AG04449 (cell line): ENCODE results near the gene WDR35.
"Not testable (repeated sequence)": the region's sequence is repeated elsewhere in the genome, so short reads cannot be mapped to it uniquely, and the experiment has no call there.

Experiments used
- CTCF ChIA-PET: fragments of 350-600 bp; formaldehyde crosslinking; extraction: SDS; loops from one replicate; lab custom pipeline; 2021; ENCODE audit warnings: antibody characterized with exemption; lab: Yijun Ruan, JAX
- POLR2A ChIA-PET: fragments of 400-600, 350-600 bp; formaldehyde crosslinking; extraction: SDS; loops from one replicate; lab custom pipeline; 2020; ENCODE audit warnings: antibody characterized with exemption, inconsistent platforms; lab: Yijun Ruan, JAX
- DNase-seq: peaks from one replicate; pipeline ENCODE4 v3.0.0-alpha.2; 2010; ENCODE audit warnings: low read depth, low spot score
- H3K4me3 ChIP-seq: 2 replicates; pipeline ENCODE4 v1.5.1; 2011; ENCODE audit warnings: low read depth, mild to moderate bottlenecking, control low read depth, low read length
- CTCF ChIP-seq: IDR thresholded peaks from one replicate; pipeline ENCODE4 v1.5.1; 2011; ENCODE audit warnings: mild to moderate bottlenecking, moderate library complexity, low read length, control low read depth, inconsistent platforms; ENCODE audit not compliant: insufficient read depth; ENCODE audit errors: missing control alignments

WDR35 gene

GRCh38 chr2:19932928-19933327, 57.0 kb downstream of the WDR35 start:
- DNase-seq, result no peak
- POLR2A ChIA-PET, result no interaction called here
- no peak overlapping the region for H3K4me3 ChIP-seq
- no peak for TF ChIP-seq CTCF
- CTCF ChIA-PET, result interaction anchor here (1.8 kb wide), 1 partner anchor 23 kb away, joined by 8 read pairs; no protein-coding TSS in a partner anchor

GRCh38 chr2:19929226-19929625, 60.7 kb downstream of the WDR35 start:
- TF ChIP-seq CTCF, result no peak
- DNase-seq, result no peak
- H3K4me3 ChIP-seq, result no peak overlapping the region
- ChIA-PET CTCF (no interaction called here), POLR2A (no interaction called here)

- DNase-seq, H3K4me3 ChIP-seq, POLR2A ChIA-PET: not testable (repeated sequence)
- CTCF ChIA-PET, result interaction anchor here (1.1 kb wide), 1 partner anchor 87 kb away, joined by 5 read pairs; no protein-coding TSS in a partner anchor
Measured at GRCh38 chr2:19927816-19928215, 62.1 kb downstream of the WDR35 start.

- POLR2A ChIA-PET, H3K4me3 ChIP-seq, DNase-seq, CTCF ChIA-PET: not testable (repeated sequence)
Measured at GRCh38 chr2:19924526-19924925, 65.4 kb downstream of the WDR35 start.

GRCh38 chr2:19922188-19922587, 67.7 kb downstream of the WDR35 start:
- CTCF ChIA-PET, DNase-seq, POLR2A ChIA-PET, H3K4me3 ChIP-seq: not testable (repeated sequence)

GRCh38 chr2:19916385-19916950, 73.4 kb downstream of the WDR35 start:
- H3K4me3 ChIP-seq, result no peak overlapping the region
- POLR2A ChIA-PET, result interaction anchor here (0.9 kb wide), 1 partner anchor 15 kb away, joined by 3 read pairs; the partner anchor contains the start of gene TTC32
- CTCF ChIA-PET, result no interaction called here
- DNase-seq, result no peak
- no peak for TF ChIP-seq CTCF

- CTCF ChIA-PET, result no interaction called here
- POLR2A ChIA-PET, result no interaction called here
- no peak for TF ChIP-seq CTCF
- H3K4me3 ChIP-seq, result no peak overlapping the region
- no peak for DNase-seq
Measured at GRCh38 chr2:19914266-19914975, 75.5 kb downstream of the WDR35 start.
